ENCODE measurements around the gene TMEM39A.

The TMEM39A gene
- 38.1 to 43.3 (median 40.1) reads per million in 4 experiments for total RNA-seq

DNA sequence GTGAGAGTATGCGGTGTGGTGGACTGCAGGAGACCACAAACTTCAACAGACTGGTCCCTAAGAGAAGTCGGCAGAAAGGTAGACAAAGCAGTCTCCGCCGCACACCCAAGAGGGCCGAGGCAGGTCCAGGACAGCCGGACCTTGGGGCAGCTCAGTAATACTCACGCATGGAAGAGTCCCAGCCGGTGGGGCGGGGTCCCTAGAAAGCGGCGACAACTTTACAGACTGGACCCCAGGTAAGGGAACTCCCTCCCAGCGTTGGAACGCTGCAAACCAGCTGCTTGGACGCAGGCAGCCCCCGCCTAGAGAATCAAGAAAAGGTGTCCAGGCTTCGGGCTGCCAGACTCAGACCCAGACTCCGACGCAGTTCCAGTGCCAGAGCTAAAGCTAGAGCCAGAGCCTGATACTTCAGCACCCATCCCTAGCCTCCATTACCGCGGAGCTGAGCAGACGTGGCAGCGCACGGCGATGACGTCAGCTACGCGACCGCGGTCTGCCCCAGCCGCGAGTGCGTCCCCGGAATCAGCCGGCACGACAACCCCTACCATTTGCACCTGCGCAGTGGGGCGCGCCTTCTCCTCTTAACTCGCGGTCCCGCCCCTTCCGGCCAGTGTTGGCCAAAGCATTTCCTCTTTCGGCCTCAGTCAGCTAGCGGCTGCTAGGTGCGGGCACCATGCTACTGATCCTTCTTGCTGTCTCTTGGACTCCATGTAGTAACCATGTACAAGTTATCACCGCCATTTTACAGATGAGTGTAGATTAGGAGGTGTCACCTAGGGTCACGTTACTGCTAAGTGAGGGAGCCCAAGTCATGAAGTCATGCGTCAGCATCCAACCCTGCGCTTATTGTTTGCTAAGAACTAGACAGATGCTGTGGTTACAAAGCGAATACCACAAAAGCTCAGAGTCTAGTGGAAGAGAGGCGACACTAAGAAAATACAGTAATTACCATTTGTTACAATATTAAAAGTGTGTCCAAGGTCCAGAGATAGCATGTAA is at the start of gene TMEM39A:
TMEM39A (minus strand) TSS at position 445 of the 999 bp plus-strand sequence. CDS start 1,541 bp downstream, outside the sequence.
- peak; percentile 96 for DNase-seq

- no peak for DNase-seq
Observed at GRCh38 chr3:119510690-119511089, 47.3 kb upstream of the TMEM39A start.

- no peak for DNase-seq
Observed at GRCh38 chr3:119508172-119508845, 44.9 kb upstream of the TMEM39A start.

- no peak for DNase-seq
Observed at GRCh38 chr3:119507404-119507803, 44.0 kb upstream of the TMEM39A start.

DNA sequence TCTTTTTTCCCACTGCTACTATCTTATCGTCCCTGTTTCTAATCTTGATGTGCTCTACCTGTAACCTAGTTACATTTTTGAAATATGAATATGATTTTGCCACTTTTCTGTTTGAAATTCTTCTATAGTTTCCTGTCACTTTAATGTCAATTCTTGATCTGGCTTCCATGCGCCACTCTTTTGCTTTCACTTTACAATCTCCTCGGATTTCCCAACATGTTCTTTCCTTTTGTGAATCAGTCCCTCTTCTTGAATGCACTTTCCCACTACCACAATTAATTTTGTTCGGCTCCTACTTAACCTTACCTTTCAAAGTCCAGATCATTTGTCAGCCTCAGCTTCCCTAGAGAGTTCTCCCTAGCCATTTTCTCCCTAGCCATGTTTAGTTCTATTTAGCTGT is 43.2 kb upstream of the TMEM39A start:
- DNase-seq = no peak

DNA sequence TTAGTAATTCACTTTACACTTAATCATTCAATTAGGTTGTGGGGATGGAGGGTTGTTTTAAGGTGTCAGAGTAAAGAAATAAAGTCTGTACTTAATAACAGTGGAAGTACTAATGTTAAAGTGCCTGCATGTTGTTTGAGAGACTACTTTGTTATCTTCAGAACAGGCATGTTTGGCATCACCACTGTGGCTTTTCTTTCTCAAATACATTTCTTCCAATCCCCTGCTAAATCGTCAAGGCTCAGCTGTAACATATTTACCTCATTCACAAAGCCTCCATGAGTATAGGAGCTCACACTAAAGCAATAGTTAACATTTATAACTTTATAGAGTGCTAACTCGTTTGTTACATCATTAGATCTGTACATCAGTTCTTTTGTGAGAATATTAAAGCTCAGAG is 37.5 kb upstream of the TMEM39A start:
- no peak for DNase-seq

- no peak for DNase-seq
Observed at GRCh38 chr3:119500265-119500664, 36.9 kb upstream of the TMEM39A start.

DNA sequence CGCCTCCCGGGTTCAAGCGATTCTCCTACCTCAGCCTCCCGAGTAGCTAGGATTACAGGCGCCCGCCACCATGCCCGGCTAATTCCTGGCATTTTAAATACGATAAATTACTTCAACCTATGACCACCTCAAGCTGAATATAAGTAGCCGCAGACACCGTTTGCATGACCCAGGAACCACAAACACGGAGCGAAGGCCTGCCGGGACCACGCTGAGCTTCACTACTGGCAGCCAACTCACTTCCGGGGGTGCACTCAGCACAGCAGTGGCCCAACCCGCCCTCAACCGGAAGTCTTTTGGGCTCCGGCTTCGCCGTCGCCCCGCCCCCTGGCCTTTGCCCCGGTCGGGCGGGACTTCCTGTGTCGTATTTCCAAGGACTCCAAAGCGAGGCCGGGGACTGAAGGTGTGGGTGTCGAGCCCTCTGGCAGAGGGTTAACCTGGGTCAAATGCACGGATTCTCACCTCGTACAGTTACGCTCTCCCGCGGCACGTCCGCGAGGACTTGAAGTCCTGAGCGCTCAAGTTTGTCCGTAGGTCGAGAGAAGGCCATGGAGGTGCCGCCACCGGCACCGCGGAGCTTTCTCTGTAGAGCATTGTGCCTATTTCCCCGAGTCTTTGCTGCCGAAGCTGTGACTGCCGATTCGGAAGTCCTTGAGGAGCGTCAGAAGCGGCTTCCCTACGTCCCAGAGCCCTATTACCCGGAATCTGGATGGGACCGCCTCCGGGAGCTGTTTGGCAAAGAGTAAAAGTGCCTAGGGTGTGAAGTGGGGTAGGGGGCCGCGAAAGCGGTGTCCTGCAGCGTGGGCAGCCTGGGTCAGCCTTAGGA is 35.0 kb upstream of the TMEM39A start, which contains the start of gene TIMMDC1:
TIMMDC1 (plus strand) TSS at position 362 of the 826 bp plus-strand sequence; CDS start at position 549, 187 bp downstream.
- peak; percentile 94 for DNase-seq

GRCh38 chr3:119497820-119498185 is 34.4 kb upstream of the TMEM39A start:
- DNase-seq = no peak

GRCh38 chr3:119494597-119494996 is 31.2 kb upstream of the TMEM39A start:
- DNase-seq = no peak

DNA sequence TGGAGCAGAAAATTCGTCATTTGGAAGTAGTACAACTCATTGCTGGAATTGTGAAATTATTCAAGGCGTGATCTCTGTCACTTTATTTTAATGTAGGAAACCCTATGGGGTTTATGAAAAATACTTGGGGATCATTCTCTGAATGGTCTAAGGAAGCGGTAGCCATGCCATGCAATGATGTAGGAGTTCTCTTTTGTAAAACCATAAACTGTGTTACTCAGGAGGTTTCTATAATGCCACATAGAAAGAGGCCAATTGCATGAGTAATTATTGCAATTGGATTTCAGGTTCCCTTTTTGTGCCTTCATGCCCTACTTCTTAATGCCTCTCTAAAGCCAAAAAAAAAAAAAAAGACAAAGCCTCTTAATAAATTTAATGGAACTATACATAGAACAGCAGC is 29.4 kb upstream of the TMEM39A start:
- DNase-seq = no peak

DNA sequence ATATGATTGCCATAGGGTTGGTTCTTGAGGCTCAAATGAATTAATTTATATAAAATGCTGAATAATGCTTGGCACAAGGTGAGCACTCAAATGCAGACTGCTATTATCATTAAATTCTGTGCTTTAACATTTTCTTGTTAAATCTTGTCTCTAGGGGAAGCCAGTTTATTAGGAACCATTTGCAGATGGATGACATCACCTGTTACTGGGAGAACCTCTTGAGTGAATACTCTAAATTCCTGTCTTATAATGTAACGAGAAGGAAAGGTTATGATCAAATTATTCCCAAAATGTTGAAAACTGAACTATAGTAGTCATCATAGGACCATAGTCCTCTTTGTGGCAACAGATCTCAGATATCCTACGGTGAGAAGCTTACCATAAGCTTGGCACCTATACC is 28.7 kb upstream of the TMEM39A start:
- no peak for DNase-seq

DNA sequence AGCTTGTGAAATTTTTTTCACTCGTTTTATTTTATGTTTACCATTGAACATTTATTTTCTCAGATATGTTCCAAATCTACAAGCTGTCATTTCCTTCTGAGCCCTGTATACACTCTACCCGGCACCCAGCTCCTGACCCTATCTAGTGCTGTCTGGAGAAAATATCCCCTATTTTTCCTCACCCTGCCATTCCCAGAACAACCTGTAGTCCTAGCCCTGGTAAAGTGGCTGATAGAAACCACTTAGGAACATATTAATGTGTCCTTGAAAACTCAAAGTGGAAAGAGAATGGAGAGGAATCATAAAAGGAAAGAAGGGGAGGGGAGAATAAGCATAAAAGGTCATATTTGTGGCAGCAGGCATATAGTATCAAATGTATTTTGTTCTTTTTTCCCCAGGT is 26.7 kb upstream of the TMEM39A start:
- DNase-seq = no peak

DNA sequence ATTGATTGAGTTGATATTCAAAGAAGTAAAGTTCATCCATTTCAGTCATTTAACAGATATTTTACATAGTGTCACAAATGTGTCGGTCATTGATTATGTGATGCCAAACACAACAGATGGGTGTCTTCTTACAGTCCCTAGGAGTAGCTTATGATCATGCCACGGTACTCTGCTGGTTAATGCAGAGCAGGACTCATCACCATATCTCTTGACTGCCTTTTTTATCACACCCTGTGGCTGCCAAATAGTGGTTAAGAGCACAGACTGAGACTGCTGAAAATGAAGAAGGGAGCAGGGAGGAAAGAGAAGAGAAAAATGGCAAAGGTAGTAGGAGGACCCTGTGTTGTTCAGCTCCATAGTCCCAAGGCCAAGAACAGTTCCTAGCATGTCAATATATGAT is 22.1 kb upstream of the TMEM39A start:
- DNase-seq = no peak

DNA sequence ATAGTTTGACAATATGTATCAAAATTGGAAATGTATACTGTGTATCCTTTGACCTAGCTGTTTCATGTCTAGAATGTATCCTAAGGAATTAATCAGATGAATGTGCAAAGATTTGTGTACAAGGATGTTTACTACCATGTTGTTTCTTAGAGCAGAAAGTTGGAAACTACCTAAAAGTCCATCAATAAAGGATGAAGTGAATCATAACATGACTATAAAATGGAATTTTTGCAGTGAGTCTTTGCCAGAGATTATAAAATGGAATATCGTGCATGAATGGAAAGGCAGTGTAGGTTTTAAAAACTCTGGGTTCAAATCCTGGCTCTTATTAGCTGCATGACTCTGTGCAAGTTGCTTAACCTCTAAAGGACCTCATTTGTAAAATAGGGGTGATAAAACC is 19.7 kb upstream of the TMEM39A start:
- DNase-seq = no peak

GRCh38 chr3:119481079-119481478 is 17.7 kb upstream of the TMEM39A start:
- DNase-seq = no peak

DNA sequence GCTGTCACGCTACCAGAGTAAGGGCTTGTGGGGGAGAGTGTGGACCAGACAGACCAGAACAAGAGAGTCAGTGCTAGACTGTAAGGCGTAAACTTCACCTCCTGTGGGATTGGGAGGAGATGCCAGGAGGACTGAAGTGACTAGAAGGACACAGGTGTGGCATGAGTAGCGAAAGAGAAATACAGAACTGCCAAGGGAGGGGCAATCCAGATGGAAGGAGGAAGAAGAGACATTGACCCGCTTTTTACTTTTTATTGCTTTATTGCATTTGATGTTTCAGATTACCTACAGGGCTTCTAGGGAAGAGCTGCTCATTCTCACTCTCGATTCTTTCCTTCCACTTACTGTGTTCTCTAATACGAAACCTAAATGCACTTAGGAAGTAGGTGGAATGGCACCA is 7.5 kb upstream of the TMEM39A start:
- no peak for DNase-seq

DNA sequence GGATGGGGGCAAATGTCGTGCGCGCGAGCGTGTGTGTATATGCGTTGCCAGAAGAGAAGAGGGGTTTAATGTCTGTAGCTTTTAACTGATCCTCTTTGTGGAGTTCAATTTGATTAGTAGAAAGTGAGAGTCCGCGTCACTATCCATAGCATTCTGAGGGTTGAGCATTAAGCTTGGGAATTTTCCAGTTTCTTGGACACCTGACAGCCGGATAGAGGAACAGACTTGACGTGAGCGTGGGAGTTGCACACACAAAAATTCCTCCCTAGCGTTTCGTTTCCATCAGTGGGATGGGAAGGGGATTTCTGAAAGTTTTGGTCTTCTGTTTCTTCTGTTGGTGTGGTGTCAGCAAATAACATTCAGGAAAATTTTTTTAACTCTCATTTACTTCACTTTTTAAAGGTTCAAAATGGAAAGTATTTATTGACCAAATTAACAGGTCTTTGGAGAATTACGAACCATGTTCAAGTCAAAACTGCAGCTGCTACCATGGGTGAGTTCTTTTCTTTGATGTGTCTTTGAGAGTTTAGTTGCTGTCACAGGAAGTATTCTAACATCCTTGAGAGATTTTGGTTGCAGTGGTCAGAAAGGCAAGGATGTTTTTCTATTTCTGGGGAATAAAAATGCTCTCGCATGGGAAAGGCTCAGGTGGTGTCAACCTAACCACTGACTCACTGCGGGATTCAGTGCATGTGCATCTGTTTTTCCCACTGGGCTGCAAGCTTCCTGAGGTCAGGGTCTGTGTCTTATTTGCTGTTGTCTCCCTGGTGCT is 6.2 kb upstream of the TMEM39A start:
- no peak for DNase-seq

- DNase-seq = no peak
Observed at GRCh38 chr3:119468041-119468440, 4.6 kb upstream of the TMEM39A start.

DNA sequence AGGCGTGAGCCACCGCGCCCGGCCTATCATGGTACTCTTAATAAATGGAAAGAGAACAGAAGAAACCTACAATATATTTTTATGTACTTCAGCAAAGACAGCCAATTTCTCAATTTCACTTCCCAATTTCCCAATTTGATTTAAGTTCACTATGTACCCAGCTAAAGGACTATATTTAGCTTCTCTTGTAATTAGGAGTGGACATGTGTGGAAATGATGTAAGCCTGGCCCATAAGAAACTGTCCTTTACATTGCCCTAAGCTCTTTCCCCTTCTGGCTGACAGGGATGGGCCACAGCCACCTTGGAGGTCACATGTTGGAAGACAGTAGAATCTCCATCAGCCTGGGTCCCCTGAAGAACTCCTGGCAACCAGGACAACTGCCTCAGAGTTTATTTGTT is 6.2 kb downstream of the TMEM39A start:
- DNase-seq = no peak

- DNase-seq = no peak
Observed at GRCh38 chr3:119456469-119456868, 6.9 kb downstream of the TMEM39A start.

GRCh38 chr3:119453822-119454221 is 9.6 kb downstream of the TMEM39A start:
- DNase-seq = no peak
